ENCODE results near the gene ALB.

DNA sequence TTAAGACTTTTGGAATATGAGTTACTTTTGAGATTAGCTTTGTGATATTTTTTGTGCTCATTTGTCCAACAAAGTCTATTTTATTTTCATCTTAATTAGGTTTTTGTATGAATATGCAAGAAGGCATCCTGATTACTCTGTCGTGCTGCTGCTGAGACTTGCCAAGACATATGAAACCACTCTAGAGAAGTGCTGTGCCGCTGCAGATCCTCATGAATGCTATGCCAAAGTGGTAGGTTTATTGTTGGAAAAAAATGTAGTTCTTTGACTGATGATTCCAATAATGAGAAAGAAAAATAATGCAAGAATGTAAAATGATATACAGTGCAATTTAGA lies 10.8 kb downstream of the ALB start:
- TF ChIP-seq, protein P1, sequence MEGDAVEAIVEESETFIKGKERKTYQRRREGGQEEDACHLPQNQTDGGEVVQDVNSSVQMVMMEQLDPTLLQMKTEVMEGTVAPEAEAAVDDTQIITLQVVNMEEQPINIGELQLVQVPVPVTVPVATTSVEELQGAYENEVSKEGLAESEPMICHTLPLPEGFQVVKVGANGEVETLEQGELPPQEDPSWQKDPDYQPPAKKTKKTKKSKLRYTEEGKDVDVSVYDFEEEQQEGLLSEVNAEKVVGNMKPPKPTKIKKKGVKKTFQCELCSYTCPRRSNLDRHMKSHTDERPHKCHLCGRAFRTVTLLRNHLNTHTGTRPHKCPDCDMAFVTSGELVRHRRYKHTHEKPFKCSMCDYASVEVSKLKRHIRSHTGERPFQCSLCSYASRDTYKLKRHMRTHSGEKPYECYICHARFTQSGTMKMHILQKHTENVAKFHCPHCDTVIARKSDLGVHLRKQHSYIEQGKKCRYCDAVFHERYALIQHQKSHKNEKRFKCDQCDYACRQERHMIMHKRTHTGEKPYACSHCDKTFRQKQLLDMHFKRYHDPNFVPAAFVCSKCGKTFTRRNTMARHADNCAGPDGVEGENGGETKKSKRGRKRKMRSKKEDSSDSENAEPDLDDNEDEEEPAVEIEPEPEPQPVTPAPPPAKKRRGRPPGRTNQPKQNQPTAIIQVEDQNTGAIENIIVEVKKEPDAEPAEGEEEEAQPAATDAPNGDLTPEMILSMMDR (IDR thresholded peaks at IDR 0.05; ENCODE audit: insufficient read depth, low read length, poor library complexity, severe bottlenecking) = no peak
- no peak for TF ChIP-seq EZH2phosphoT487 (conservative IDR thresholded peaks at IDR 0.05; ENCODE audit: low read length)
